GM18873 (cell line): Measurements from ENCODE around the gene OR52E8.

ENCODE experiments used
- ATAC-seq: cut with Tn5 transposase; IDR thresholded peaks from one replicate; pipeline ENCODE4 v1.9.1; 2021; ENCODE audit warnings: mild to moderate bottlenecking, moderate library complexity, moderate number of reproducible peaks; ENCODE audit not compliant: unreplicated experiment, low FRiP score

The OR52E8 gene

DNA sequence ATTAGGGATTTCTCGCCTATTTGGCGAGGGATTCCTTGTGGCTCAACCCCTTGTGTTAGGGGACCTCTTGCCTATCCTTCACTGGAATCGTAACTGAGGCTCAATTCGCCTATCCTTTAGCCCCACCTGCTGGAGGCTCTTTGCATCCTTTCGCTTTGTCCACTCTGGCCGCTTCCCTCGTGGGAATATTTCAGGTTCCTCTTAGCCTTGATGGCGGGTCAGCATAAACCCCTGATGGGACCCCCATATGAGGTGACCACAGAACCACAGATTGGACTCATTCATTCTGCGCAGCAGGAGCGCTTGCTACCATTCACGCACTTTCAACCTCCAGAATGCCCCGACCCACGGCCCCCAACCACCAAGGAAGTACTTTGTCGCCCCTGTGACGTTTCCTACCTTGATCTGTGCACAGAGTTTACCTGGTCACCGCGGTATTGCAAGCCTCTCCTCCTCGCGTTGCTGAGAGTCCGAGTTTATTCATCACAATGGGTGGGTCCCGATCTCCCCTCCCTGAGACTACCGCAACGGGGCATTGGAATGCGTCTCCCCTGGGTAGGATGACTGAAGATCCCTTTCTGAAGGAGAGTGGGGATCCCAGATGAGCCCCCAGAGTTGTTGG lies 48.9 kb downstream of the OR52E8 start, which contains the start of gene OR52N2:
TSS of gene OR52N2 (plus strand) at position 425 of the 622 bp plus-strand sequence. CDS start 11,412 bp downstream, outside the sequence.
- ATAC-seq = peak; percentile 84

DNA sequence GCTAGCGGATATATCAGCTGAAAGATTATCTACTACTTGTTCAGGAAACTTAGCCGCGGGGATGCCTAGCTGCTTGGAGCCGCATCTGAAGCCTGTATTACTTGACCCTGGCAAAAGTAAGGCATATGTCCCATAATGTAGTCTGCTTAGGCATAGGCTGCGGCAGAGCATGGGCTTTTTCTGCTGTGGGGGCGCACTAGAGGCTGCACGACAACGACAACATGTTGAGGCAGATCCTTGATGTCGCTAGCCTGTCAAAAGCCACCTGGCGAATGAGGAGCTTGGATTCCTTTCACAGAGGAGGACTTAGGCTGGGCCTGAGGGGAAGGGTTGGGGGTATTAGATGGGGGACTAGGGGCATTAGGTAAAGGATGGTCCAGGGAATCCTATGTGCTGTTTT lies 49.9 kb downstream of the OR52E8 start:
- no peak for ATAC-seq
